Esophagus squamous epithelium (tissue), 4 donors: ENCODE results near the gene GALM.

Experiments
- CTCF ChIP-seq, 6 experiments: fragments of 450-650 bp in 4 of 6; fragments of 200-600 bp in 2 of 6; sonication (generic) in 2 of 6; IDR thresholded peaks; one replicate each; pipeline ENCODE4 v1.5.1; 2016 to 2019; ENCODE audit warnings: antibody characterized with exemption in 6 of 6, mild to moderate bottlenecking in 4 of 6, moderate library complexity in 4 of 6
- POLR2A ChIP-seq, 4 donors: fragments of 450-650 bp; IDR thresholded peaks; one replicate each; pipeline ENCODE4 v1.6.1; 2017; ENCODE audit warnings: antibody characterized with exemption in 4 of 4, mild to moderate bottlenecking in 4 of 4, moderate library complexity in 3 of 4

DNA sequence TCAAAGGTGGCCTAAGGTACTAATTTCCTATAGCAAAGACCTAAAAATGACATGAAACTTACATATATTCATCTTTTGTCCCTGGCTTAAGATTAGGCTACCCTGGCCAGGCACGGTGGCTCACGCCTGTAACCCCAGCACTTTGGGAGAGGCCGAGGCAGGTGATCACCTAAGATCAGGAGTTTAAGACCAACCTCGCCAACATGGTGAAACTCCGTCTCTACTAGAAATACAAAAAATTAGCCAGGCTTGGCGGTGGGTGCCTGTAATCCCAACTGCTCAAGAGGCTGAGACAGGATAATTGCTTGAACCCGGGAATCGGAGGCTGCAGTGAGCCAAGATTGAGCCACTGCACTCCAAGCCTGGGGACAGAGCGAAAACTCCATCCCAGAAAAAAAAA is 79.4 kb downstream of the GALM start:
- no peak for TF ChIP-seq CTCF (IDR thresholded peaks at IDR 0.05)
- no peak for TF ChIP-seq POLR2A (IDR thresholded peaks at IDR 0.05)
